Breast epithelium (tissue), 4 donors: Measurements from ENCODE around the gene GOLGA8B. TPM values are rescaled to one million over a fixed set of nuclear protein-coding genes. Genes with fewer than 3 reads are reported as not detected.
"Not testable (repeated sequence)": the region's sequence is repeated elsewhere in the genome, so short reads cannot be mapped to it uniquely, and the experiment has no call there.

Source experiments
- DNase-seq, 2 donors: peaks; one replicate each; pipeline ENCODE4 v3.0.0-alpha.2; 2019; ENCODE audit warnings: low spot score in 2 of 2
- H3K27ac ChIP-seq, 2 donors: fragments of 200-600 bp; sonication (generic) in 1 of 2; one replicate each; pipeline ENCODE4 v1.5.1; 2016 to 2019; ENCODE audit warnings: mild to moderate bottlenecking in 1 of 2
- H3K27me3 ChIP-seq, 2 donors: fragments of 200-600 bp; sonication (generic) in 1 of 2; one replicate each; pipeline versions ENCODE4 v1.5.1 to v1.6.0; 2017 to 2019; ENCODE audit warnings: control low read depth in 1 of 2, mild to moderate bottlenecking in 1 of 2
- H3K36me3 ChIP-seq: fragments of 200-600 bp; one replicate; pipeline ENCODE4 v1.5.1; 2019
- H3K4me1 ChIP-seq, 2 donors: fragments of 200-600 bp; sonication (generic); one replicate each; pipeline ENCODE4 v1.5.1; 2016 to 2019; ENCODE audit warnings: control low read depth in 1 of 2
- H3K4me3 ChIP-seq, 3 donors: fragments of 200-600 bp; sonication (generic); 1 replicate in 2 of 3; 2 replicates in 1 of 3; pipeline ENCODE4 v1.5.1; 2016 to 2019; ENCODE audit warnings: mild to moderate bottlenecking in 3 of 3, moderate library complexity in 2 of 3
- H3K9me3 ChIP-seq, 2 donors: fragments of 200-600 bp; sonication (generic) in 1 of 2; one replicate each; pipeline ENCODE4 v1.5.1; 2016 to 2019; ENCODE audit warnings: control low read depth in 1 of 2
- intact Hi-C: fragments of 100-400 bp; cut with DNase I; formaldehyde crosslinking; loops from one replicate; pipeline ENCODE4 v1.15.1; 2023; ENCODE audit warnings: low total_unique reads
- total RNA-seq, 3 donors: library from RNA; depleted of rRNA; stranded (reverse); fragments of >200 nt; gene quantifications; one replicate each; pipeline ENCODE4 v1.1.0, GENCODE V29; 2016
- TF ChIP-seq, protein P1 (sequence below), 3 donors: fragments of 450-650 bp; IDR thresholded peaks; one replicate each; pipeline ENCODE4 v1.5.1; 2016 to 2017; ENCODE audit warnings: antibody characterized with exemption in 3 of 3, mild to moderate bottlenecking in 3 of 3, moderate library complexity in 3 of 3

The GOLGA8B gene
- total RNA-seq, 3 donors from 2014 or later: 94.4 to 180 (median 131) TPM

DNA sequence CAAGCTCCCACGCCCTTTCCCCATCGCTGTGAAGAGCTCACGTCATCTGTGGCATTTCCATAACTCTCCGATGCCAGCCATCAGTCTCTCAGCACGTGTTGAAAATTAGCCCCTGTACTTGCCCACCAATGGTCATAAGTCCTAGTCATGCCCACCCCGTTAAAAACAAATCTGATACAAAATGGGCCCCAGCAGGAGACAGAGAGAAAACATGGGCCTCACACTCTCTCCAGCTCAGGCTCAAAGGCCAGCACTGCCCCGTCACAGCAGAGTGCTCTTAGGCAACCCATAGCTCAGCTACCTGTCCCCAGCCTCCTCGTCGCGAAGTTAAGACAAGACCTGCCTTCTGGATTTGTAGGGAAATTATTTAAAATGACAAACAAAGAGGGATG, 5.2 kb downstream of the GOLGA8B start:
- H3K4me3 ChIP-seq: no peak overlapping the region

GRCh38 chr15:34577658-34578282, 5.7 kb downstream of the GOLGA8B start:
- H3K4me1 ChIP-seq, H3K9me3 ChIP-seq, H3K4me3 ChIP-seq, DNase-seq, H3K27me3 ChIP-seq, H3K36me3 ChIP-seq, H3K27ac ChIP-seq, intact Hi-C loops: not testable (repeated sequence)

More for the DNA sequence above, 5.2 kb downstream of the GOLGA8B start:
- Histone ChIP-seq H3K27me3 (no peaks in the 10 kb centered on the region), H3K36me3 (no peaks in the 10 kb centered on the region), H3K27ac (no peak overlapping the region), H3K9me3 (no peaks in the 10 kb centered on the region), H3K4me1 (no peaks in the 10 kb centered on the region)
- DNase-seq: no peak
- intact Hi-C loops: no loop called here
- TF ChIP-seq, protein P1, sequence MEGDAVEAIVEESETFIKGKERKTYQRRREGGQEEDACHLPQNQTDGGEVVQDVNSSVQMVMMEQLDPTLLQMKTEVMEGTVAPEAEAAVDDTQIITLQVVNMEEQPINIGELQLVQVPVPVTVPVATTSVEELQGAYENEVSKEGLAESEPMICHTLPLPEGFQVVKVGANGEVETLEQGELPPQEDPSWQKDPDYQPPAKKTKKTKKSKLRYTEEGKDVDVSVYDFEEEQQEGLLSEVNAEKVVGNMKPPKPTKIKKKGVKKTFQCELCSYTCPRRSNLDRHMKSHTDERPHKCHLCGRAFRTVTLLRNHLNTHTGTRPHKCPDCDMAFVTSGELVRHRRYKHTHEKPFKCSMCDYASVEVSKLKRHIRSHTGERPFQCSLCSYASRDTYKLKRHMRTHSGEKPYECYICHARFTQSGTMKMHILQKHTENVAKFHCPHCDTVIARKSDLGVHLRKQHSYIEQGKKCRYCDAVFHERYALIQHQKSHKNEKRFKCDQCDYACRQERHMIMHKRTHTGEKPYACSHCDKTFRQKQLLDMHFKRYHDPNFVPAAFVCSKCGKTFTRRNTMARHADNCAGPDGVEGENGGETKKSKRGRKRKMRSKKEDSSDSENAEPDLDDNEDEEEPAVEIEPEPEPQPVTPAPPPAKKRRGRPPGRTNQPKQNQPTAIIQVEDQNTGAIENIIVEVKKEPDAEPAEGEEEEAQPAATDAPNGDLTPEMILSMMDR (IDR thresholded peaks at IDR 0.05): no peak

DNA sequence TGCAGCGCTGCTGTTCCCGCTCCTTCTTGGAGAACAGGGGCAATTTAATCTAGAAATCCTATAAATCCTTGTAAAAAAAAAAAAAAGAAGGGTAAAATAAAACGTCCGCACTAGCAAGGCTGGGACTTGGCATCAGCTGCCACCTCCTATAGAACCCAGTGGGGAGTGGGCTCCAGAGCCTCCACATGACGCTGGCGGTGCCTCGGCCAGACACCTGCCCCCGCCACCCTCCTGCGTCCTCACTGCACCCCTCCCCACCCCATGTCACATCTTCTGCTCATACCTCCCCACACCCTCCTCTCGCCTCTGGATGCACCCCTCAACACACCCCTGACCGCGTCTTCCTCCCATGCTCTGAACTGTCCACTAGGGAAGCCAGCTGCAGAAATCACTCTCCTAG, 8.4 kb downstream of the GOLGA8B start:
- H3K36me3 ChIP-seq, intact Hi-C loops, H3K9me3 ChIP-seq, H3K4me1 ChIP-seq, H3K27ac ChIP-seq, H3K4me3 ChIP-seq, DNase-seq, H3K27me3 ChIP-seq: not testable (repeated sequence)

- H3K36me3 ChIP-seq, H3K27ac ChIP-seq, intact Hi-C loops, DNase-seq, H3K4me1 ChIP-seq, H3K4me3 ChIP-seq, H3K27me3 ChIP-seq, H3K9me3 ChIP-seq: not testable (repeated sequence)
Measured at GRCh38 chr15:34572921-34573320, 10.5 kb downstream of the GOLGA8B start.

DNA sequence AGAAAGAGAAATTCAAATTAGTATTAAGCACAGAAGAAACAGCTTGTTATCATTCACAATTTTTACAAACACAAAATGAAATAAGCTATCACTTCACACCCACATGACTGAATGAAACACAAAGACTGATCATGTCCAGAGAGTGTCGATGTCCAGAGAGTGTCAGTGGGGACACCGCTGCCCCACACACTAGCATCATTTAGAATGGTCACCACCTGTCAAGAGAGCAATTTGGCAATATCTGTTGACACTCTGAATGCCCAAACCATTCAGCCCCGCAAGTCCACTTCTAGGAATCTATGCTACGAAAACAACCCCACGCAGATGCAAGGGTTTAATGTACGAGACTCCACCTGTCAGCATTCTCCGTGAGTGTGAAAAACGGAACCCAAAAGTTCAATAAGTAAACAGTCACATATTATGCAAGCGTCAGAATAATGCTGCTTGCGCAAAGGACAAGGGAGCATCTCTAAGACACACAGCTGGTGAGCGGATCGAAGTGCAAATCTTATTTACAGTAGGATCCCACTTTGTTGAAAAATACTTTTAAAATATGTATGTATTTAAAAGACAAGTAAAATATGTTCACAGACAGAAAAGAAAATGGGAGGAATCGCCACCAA, 11.3 kb downstream of the GOLGA8B start:
- H3K4me3 ChIP-seq, H3K4me1 ChIP-seq, H3K27me3 ChIP-seq, H3K9me3 ChIP-seq, H3K27ac ChIP-seq, intact Hi-C loops, DNase-seq, H3K36me3 ChIP-seq: not testable (repeated sequence)

GRCh38 chr15:34569670-34570396, 13.6 kb downstream of the GOLGA8B start:
- H3K27ac ChIP-seq, H3K4me1 ChIP-seq, H3K9me3 ChIP-seq, H3K27me3 ChIP-seq, intact Hi-C loops, H3K36me3 ChIP-seq, DNase-seq, H3K4me3 ChIP-seq: not testable (repeated sequence)

GRCh38 chr15:34567174-34567573, 16.3 kb downstream of the GOLGA8B start:
- H3K27me3 ChIP-seq, H3K4me1 ChIP-seq, H3K27ac ChIP-seq, H3K36me3 ChIP-seq, DNase-seq, H3K4me3 ChIP-seq, H3K9me3 ChIP-seq, intact Hi-C loops: not testable (repeated sequence)

- H3K27me3 ChIP-seq, DNase-seq, H3K27ac ChIP-seq, H3K9me3 ChIP-seq, H3K4me3 ChIP-seq, H3K36me3 ChIP-seq, H3K4me1 ChIP-seq, intact Hi-C loops: not testable (repeated sequence)
Measured at GRCh38 chr15:34564711-34565110, 18.7 kb downstream of the GOLGA8B start.

DNA sequence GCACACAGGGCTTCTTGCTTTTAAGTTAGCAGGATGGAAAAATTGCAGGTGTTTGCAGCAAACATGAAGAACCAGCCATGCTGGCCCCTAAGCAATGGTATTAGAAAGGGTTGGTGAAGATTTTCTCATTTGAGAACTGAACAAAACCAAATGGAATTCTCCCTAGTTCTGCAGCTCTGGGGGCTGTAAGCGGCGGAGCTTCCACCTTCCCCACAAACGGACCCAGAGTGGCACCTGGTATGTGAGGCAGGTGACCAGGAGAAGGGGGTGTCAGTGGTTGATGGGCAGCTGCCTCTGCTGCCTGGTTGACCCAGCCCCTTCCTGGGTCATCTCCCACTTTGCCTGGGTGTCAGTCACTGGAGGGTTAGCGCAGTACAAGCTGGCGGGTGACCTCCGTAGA, 22.6 kb downstream of the GOLGA8B start:
- DNase-seq: not testable (repeated sequence)

DNA sequence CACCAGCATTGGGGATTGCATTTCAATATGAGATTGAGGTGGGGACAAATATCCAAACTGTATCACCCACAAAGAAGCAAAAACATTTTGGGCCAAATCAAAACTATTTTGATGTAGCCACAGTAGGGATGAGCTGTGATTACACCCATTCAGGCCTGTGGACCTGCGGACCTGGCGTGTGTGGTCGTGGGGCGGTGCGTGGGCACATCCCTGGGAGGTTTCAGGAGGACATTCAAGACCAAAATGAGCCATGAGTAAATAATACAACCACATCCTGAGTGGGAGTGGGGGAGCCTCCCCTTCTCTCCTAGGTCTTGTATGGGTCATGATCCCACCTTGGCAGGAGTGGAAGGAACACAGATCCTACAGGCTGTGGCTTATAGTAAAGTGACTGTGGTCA, 23.7 kb downstream of the GOLGA8B start:
- intact Hi-C loops, DNase-seq, H3K36me3 ChIP-seq, H3K4me3 ChIP-seq, H3K9me3 ChIP-seq, H3K27me3 ChIP-seq, H3K4me1 ChIP-seq, H3K27ac ChIP-seq: not testable (repeated sequence)

More for the DNA sequence above, 22.6 kb downstream of the GOLGA8B start:
- H3K9me3 ChIP-seq, H3K27me3 ChIP-seq, H3K4me1 ChIP-seq, intact Hi-C loops, H3K27ac ChIP-seq, H3K36me3 ChIP-seq, H3K4me3 ChIP-seq: not testable (repeated sequence)

GRCh38 chr15:34555162-34555561, 28.3 kb downstream of the GOLGA8B start:
- H3K9me3 ChIP-seq, DNase-seq, H3K4me3 ChIP-seq, H3K36me3 ChIP-seq, H3K4me1 ChIP-seq, intact Hi-C loops, H3K27me3 ChIP-seq, H3K27ac ChIP-seq: not testable (repeated sequence)

GRCh38 chr15:34554716-34555115, 28.7 kb downstream of the GOLGA8B start:
- H3K4me3 ChIP-seq, H3K4me1 ChIP-seq, H3K27me3 ChIP-seq, intact Hi-C loops, H3K27ac ChIP-seq, H3K9me3 ChIP-seq, H3K36me3 ChIP-seq, DNase-seq: not testable (repeated sequence)
